Effector CD4-positive, alpha-beta T cell (primary cell): ENCODE results near the gene OR1L4. TPM values are rescaled to one million over a fixed set of nuclear protein-coding genes. Genes with fewer than 3 reads are reported as not detected.

Experiments used
- DNase-seq: peaks from one replicate; pipeline ENCODE4 v3.0.0-alpha.2; 2020
- total RNA-seq: gene quantifications from one replicate; lab custom pipeline; 2026; lab: John Stamatoyannopoulos, UW

Gene OR1L4
- not detected for total RNA-seq

GRCh38 chr9:122723690-122724089, at the start of gene OR1L4:
TSS of gene OR1L4 (plus strand) at chr9:122723990. CDS start at chr9:122723990, 0 bp downstream.
- no peak for DNase-seq

GRCh38 chr9:122684851-122685250, 38.9 kb upstream of the OR1L4 start:
- DNase-seq, result no peak

- DNase-seq, result no peak
Measured at GRCh38 chr9:122695696-122696095, 28.1 kb upstream of the OR1L4 start.

- no peak for DNase-seq
Measured at GRCh38 chr9:122718038-122718437, 5.8 kb upstream of the OR1L4 start.

- DNase-seq, result no peak
Measured at GRCh38 chr9:122719218-122719617, 4.6 kb upstream of the OR1L4 start.

GRCh38 chr9:122742003-122742402, 18.2 kb downstream of the OR1L4 start, which contains the start of gene OR1L6:
TSS of gene OR1L6 (plus strand) at chr9:122742303. CDS start at chr9:122749848, 7,545 bp downstream.
- no peak for DNase-seq

- no peak for DNase-seq
Measured at GRCh38 chr9:122754825-122755224, 31.0 kb downstream of the OR1L4 start.

GRCh38 chr9:122767817-122768216, 44.0 kb downstream of the OR1L4 start:
- DNase-seq, result no peak
